K562 (cell line): Measurements from ENCODE around the gene RPL27A. TPM values are rescaled to one million over a fixed set of nuclear protein-coding genes. Genes with fewer than 3 reads are reported as not detected.
A peak's percentile ranks its signal among the peaks of the same experiment; 100 is the strongest.

ENCODE experiments used
- ATAC-seq: fragments of 200-7000 bp; cut with Tn5 transposase; 3 replicates; pipeline ENCODE4 v1.9.1; 2020; ENCODE audit warnings: moderate library complexity
- BruUV-seq: library from RNA; stranded (reverse); fragments of 400-500 nt; replicated peaks from 2 replicates; lab custom pipeline; 2021; lab: Mats Ljungman, UMichigan
- CTCF ChIA-PET: fragments of 300-600 bp; formaldehyde crosslinking; extraction: SDS; loops from one replicate; lab custom pipeline; 2021; ENCODE audit warnings: low intra/inter-chr PET ratio; lab: Yijun Ruan, JAX
- POLR2A ChIA-PET: fragments of 300-600, 350-650 bp; sonication (Branson Sonifier 250); formaldehyde crosslinking; extraction: SDS; loops from one replicate; lab custom pipeline; 2021; ENCODE audit warnings: antibody characterized with exemption, inconsistent platforms; lab: Yijun Ruan, JAX
- DNase-seq, 4 experiments: peaks; one replicate each; pipeline versions ENCODE4 v3.0.0 to v3.0.0-alpha.2; 2011 to 2018; ENCODE audit warnings: low spot score in 3 of 4, mixed read lengths in 3 of 4; ENCODE audit errors: extremely low read depth in 1 of 4
- FAIRE-seq: peaks from 2 replicates; lab custom pipeline; 2011; peaks lifted over from hg19 to GRCh38; lab: Jason Lieb, UNC
- H2AFZ ChIP-seq: 2 replicates; pipeline ENCODE4 v1.6.0; 2011; ENCODE audit warnings: low read depth, low read length, control low read depth, inconsistent platforms
- H3K27ac ChIP-seq: fragments of 200-600 bp; 3 replicates; pipeline ENCODE4 v1.8.0; 2011; ENCODE audit warnings: low read depth, mild to moderate bottlenecking, control low read depth, inconsistent platforms, low read length, moderate library complexity, mixed read lengths; ENCODE audit errors: extremely low read depth
- H3K27me3 ChIP-seq, 2 experiments: fragments of 300-600 bp in 1 of 2; 2 replicates in 1 of 2; 3 replicates in 1 of 2; pipeline versions ENCODE4 v1.6.0 to v1.8.0; 2011; ENCODE audit warnings: inconsistent platforms in 2 of 2, low read length in 2 of 2, mild to moderate bottlenecking in 1 of 2, mixed read lengths in 1 of 2, moderate library complexity in 1 of 2; ENCODE audit not compliant: control insufficient read depth in 2 of 2, insufficient read depth in 2 of 2
- H3K36me3 ChIP-seq: fragments of 300-600 bp; 3 replicates; pipeline ENCODE4 v1.8.0; 2011; ENCODE audit warnings: mild to moderate bottlenecking, low read length, inconsistent platforms; ENCODE audit not compliant: control insufficient read depth, insufficient read depth
- H3K4me1 ChIP-seq, 2 experiments: fragments of 200-600 bp in 1 of 2; replicated peaks in 1 of 2; 2 replicates in 1 of 2; 3 replicates in 1 of 2; pipeline versions ENCODE4 v1.5.1 to v1.8.0; 2011; ENCODE audit warnings: inconsistent platforms in 2 of 2, low read length in 2 of 2, mild to moderate bottlenecking in 1 of 2, mixed read lengths in 1 of 2, moderate library complexity in 1 of 2; ENCODE audit not compliant: control insufficient read depth in 2 of 2, insufficient read depth in 2 of 2
- H3K4me2 ChIP-seq: 2 replicates; pipeline ENCODE4 v1.6.1; 2011; ENCODE audit warnings: low read length, control low read depth, inconsistent platforms, mixed read lengths; ENCODE audit not compliant: insufficient read depth
- H3K4me3 ChIP-seq: fragments of 200-600 bp; sonication (generic), shearing (Covaris generic); 2 replicates; pipeline ENCODE4 v1.5.1; 2016; ENCODE audit warnings: control low read depth, inconsistent platforms
- H3K79me2 ChIP-seq: fragments of 200-600 bp; 3 replicates; pipeline ENCODE4 v1.8.0; 2011; ENCODE audit warnings: low read length, inconsistent platforms; ENCODE audit not compliant: control insufficient read depth, insufficient read depth
- H3K9ac ChIP-seq, 2 experiments: 2 replicates each; pipeline versions ENCODE4 v1.6.0 to v1.6.1; 2011; ENCODE audit warnings: low read depth in 2 of 2, low read length in 2 of 2, control low read depth in 1 of 2, inconsistent platforms in 1 of 2, mild to moderate bottlenecking in 1 of 2, mixed read lengths in 1 of 2; ENCODE audit not compliant: insufficient read depth in 1 of 2
- H3K9me1 ChIP-seq: one replicate; pipeline ENCODE4 v1.6.0; 2011; ENCODE audit warnings: inconsistent platforms, mild to moderate bottlenecking, low read length, moderate library complexity; ENCODE audit not compliant: control insufficient read depth, insufficient read depth
- H3K9me3 ChIP-seq: replicated peaks from 2 replicates; pipeline ENCODE4 v1.5.1; 2011; ENCODE audit warnings: low read depth, low read length, inconsistent platforms; ENCODE audit not compliant: control insufficient read depth, insufficient read depth
- H4K20me1 ChIP-seq: replicated peaks from 2 replicates; pipeline ENCODE4 v1.6.1; 2011; ENCODE audit warnings: low read length, inconsistent platforms, mixed read lengths; ENCODE audit not compliant: control insufficient read depth, insufficient read depth
- CBX5 ChIP-seq: IDR thresholded peaks from 2 replicates; pipeline ENCODE4 v1.6.1; 2014; ENCODE audit warnings: low read depth, borderline replicate concordance
- HOMEZ ChIP-seq: fragments of 250-450 bp; sonication (Bioruptor Pico); IDR thresholded peaks from 2 replicates; pipeline ENCODE4 v1.4.0; 2020; ENCODE audit warnings: mild to moderate bottlenecking, moderate library complexity
- NFRKB ChIP-seq: fragments of 450-650 bp; IDR thresholded peaks from 2 replicates; pipeline ENCODE4 v1.6.1; 2016; ENCODE audit warnings: low read depth
- SPI1 ChIP-seq: IDR thresholded peaks from 2 replicates; pipeline ENCODE4 v1.6.1; 2011; ENCODE audit warnings: low read depth, low read length, control low read depth, borderline replicate concordance
- ZNF764 ChIP-seq: fragments of 250-450 bp; sonication (Bioruptor Pico); IDR thresholded peaks from 2 replicates; pipeline ENCODE4 v1.4.0; 2020; ENCODE audit warnings: low read depth, mild to moderate bottlenecking, moderate library complexity
- WGBS: fragments of 100-300 bp; shearing (Covaris generic); methylation state at CpG from one replicate; pipeline ENCODE4 v1.1.6; 2016; ENCODE audit warnings: low coverage, mixed read lengths; ENCODE audit not compliant: insufficient coverage; ENCODE audit errors: missing lambda C conversion rate; 5-methylcytosine and 5-hydroxymethylcytosine counted together
- in situ Hi-C: fragments of 300-500 bp; cut with MboI; formaldehyde crosslinking; loops from 4 replicates; pipeline ENCODE4 v1.15.0; 2018; ENCODE audit warnings: inconsistent platforms, mixed read lengths
- intact Hi-C: fragments of 100-400 bp; cut with micrococcal nuclease; formaldehyde crosslinking; loops from 2 replicates; pipeline ENCODE4 v1.14.2; 2022
- polyA plus RNA-seq, 8 experiments: library from polyadenylated mRNA; depleted of rRNA in 4 of 8; stranded (reverse) in 5 of 8; unstranded in 3 of 8; fragments of >200 nt; fragmentation: Nextera tagmentation in 2 of 8; fragmentation: Illumina TruSeq in 1 of 8; extraction: Ambion mirVana in 2 of 8; extraction: Trizol in 1 of 8; gene quantifications; 2 replicates each; pipeline versions ENCODE4 v1.2.1 to v1.2.3, GENCODE V29; 2011 to 2014; ENCODE audit warnings: inconsistent platforms in 1 of 8, missing spikeins in 1 of 8
- total RNA-seq, 7 experiments: library from RNA; depleted of rRNA in 6 of 7; stranded (reverse); fragments of >200 nt in 6 of 7; fragmentation: Illumina TruSeq in 2 of 7; extraction: Trizol in 2 of 7; gene quantifications; 2 replicates each; pipeline versions ENCODE4 v1.2.1 to v1.2.3, GENCODE V29; 2011 to 2021; ENCODE audit warnings: low replicate concordance in 1 of 7

Gene RPL27A
- total and polyA plus RNA-seq, 9 of the 15 experiments (the other 6 are each of a cell fraction or from before 2014, with no cell fraction given): 790 to 4,241 (median 2,267) TPM

DNA sequence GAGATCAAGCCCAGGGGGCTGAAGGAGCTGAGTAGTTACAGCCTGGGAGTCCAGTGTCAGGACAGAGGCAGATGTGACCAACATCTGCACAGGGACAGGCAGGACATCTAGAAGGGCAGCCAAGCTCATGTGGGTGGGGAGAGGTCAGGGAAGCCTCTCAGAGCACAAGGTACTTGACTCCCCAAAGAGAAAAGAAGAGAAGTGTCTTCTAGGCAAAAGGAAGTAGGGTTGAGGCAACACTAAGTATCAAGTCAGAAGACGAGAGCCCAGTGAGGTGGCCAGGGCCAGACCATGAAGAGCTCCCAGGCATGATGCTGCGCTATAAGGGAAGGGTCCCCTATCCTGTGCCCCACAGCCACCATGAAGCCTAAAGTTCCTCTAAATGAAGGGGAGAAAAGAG, 21.5 kb downstream of the RPL27A start (continued):
- no peak for TF ChIP-seq CBX5
- no peak for TF ChIP-seq ZNF764 (CRISPR knock-in tag)
- no peak for TF ChIP-seq NFRKB

- Histone ChIP-seq H4K20me1 (no peaks in the 10 kb centered on the region; the same call in 1 of the 2 replicates), H3K36me3 (no peaks in the 10 kb centered on the region), H3K27ac (no peak overlapping the region), H2AFZ (no peak overlapping the region), H3K9me1 (no peaks in the 10 kb centered on the region), H3K27me3 (peaks cover 7 to 36% of the 10 kb centered on the region in 2 experiments; a peak in 4 of 5 replicates), H3K79me2 (no peaks in the 10 kb centered on the region), H3K9ac (no peak overlapping the region), H3K4me1 (peaks cover 10 to 18% of the 10 kb centered on the region in 2 experiments), H3K4me3 (no peak overlapping the region), H3K4me2 (no peak overlapping the region), H3K9me3 (no peaks in the 10 kb centered on the region)
- BruUV-seq: no TSS peak
- ChIA-PET CTCF (no interaction called here), POLR2A (interaction anchor here (1.2 to 3.6 kb wide), 2 partner anchors 11 to 15 kb away, joined by 3 to 15 read pairs; no protein-coding TSS in a partner anchor)
- ATAC-seq (no peak), DNase-seq (no peak), FAIRE-seq (no peak)
- 0% methylated on average over 5 of the region's 5 CpGs for WGBS
- in situ Hi-C loops: no loop called here
- intact Hi-C loops: no loop called here
- TF ChIP-seq HOMEZ (CRISPR knock-in tag): no peak
- TF ChIP-seq SPI1: peak; percentile 33; the same call in 1 of the 2 replicates
Measured at GRCh38 chr11:8705146-8705545, 22.6 kb downstream of the RPL27A start.
